GM10266 (cell line): ENCODE data around the gene DUSP28.

ENCODE experiments used
- DNase-seq: peaks from one replicate; pipeline ENCODE4 v3.0.0; 2012; ENCODE audit errors: extremely low spot score
- TF ChIP-seq, protein P1 (sequence below): IDR thresholded peaks from 2 replicates; pipeline ENCODE4 v1.5.1; 2012; ENCODE audit warnings: mild to moderate bottlenecking, low read depth; ENCODE audit not compliant: control insufficient read depth, insufficient read depth; ENCODE audit errors: missing control alignments

DUSP28 gene

DNA sequence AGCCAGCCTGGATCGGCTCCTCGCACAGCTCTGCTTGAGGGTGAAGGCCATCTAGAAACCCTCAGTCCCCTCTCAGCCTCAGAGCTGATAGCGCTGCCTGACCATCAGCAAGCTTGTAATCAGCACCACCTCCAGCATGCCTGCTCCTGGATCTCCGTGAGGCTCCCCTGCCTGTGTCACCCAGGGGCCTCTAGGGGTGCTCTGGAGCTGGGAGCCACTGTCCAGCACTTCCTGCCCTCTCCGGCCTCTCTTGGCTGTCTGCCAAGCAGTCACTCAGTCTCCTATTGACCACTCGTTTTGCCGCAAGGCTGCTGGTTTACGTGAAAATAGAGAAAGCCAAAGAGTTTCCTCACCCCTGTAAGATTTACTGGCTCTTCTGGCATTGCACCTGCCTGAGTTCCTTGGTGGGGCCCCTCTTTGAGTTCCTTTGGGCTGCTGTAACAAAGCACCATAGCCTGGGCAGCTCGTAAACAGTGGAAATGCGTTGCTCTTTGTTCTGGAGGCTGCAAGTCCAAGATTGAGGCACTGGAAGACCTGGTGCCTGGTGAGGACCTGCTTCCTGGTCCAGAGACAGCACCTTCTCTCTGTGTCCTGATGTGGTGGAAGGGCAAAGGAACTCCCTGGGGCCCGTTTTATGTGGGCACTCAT, 44.3 kb downstream of the DUSP28 start:
- TF ChIP-seq, protein P1, sequence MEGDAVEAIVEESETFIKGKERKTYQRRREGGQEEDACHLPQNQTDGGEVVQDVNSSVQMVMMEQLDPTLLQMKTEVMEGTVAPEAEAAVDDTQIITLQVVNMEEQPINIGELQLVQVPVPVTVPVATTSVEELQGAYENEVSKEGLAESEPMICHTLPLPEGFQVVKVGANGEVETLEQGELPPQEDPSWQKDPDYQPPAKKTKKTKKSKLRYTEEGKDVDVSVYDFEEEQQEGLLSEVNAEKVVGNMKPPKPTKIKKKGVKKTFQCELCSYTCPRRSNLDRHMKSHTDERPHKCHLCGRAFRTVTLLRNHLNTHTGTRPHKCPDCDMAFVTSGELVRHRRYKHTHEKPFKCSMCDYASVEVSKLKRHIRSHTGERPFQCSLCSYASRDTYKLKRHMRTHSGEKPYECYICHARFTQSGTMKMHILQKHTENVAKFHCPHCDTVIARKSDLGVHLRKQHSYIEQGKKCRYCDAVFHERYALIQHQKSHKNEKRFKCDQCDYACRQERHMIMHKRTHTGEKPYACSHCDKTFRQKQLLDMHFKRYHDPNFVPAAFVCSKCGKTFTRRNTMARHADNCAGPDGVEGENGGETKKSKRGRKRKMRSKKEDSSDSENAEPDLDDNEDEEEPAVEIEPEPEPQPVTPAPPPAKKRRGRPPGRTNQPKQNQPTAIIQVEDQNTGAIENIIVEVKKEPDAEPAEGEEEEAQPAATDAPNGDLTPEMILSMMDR: peak; percentile 32
- DNase-seq: peak; percentile 51

DNA sequence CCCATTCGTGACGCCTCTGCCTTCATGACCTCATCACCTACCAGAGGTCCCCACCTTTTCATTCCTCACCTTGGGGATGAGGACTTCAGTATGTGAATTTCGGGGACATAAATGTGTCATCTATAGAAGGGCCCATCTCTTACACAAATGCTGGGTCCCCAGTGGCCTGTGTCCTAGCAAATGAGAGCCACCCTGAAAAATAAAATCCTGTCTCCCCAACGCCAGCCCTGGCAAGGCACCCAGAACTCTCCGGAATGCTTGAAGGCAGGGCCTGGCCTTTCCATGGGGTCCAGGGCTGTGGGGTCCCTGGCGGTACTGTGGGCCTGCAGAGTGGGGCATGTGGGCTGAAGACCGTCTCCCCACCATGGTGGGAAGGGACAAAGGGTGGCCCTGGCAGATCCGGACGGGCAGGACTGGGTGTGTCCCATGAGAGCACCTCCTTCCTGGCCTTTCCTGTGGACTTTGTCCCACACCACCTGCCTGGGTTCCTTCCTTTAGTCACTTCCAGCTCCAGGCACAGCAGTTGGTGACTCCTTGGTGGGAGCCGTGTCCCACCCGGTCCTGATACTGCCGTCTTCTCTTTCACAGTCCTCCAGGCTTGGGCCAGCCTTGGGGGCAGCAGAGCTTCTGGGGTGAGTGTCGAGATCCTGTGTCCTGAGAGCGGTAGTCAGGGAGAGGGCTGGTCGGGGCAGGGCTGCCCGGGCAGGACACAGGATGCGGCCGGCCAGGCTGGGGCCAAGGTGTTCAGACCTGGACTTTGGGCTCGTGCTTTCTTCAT, 45.0 kb downstream of the DUSP28 start:
- TF ChIP-seq, protein P1: no peak

DNA sequence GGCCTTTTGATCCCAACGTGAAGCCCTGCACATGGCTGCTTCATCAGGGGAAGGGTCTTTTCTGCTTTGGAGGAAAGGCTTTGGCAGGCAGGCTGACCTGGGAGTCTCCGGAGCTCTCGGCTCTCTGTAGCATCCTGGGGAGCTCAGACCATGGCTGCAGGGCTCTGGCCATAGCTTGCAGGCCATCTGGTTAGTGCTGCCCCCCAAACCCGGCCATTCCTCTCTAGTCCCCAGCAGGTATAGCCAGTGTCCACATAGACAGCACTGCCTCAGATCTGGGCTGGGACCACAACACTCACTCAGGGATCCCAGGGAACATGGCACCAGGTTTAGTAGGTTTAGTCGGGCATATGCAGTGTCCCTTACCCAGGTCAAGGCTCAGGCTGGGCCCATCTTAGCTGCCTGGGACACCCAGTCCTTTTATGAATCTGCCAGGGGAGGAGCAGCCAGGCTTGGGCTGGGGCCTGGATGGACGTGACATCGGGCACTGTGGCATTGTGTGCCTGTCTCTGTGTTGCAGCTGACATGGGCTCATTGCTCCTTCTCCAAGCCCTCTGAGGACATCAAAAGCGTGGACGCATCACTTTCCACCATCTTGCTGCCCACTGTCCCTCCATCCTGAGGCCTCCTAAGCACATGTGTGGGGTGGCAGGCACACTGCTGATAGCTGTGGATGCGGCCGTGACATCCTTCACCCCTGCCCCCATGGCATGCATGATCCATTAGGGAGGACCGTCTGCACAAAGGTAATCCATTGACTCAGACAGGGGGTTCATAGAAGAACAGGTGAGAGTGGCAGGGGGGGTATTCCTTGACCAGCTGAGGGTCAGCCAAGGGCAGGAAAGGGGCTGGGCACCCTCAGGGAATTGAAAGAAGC, 45.9 kb downstream of the DUSP28 start:
- no peak for DNase-seq
- TF ChIP-seq, protein P1: no peak

More for the DNA sequence above, 45.0 kb downstream of the DUSP28 start:
- peak; percentile 25 for DNase-seq

DNA sequence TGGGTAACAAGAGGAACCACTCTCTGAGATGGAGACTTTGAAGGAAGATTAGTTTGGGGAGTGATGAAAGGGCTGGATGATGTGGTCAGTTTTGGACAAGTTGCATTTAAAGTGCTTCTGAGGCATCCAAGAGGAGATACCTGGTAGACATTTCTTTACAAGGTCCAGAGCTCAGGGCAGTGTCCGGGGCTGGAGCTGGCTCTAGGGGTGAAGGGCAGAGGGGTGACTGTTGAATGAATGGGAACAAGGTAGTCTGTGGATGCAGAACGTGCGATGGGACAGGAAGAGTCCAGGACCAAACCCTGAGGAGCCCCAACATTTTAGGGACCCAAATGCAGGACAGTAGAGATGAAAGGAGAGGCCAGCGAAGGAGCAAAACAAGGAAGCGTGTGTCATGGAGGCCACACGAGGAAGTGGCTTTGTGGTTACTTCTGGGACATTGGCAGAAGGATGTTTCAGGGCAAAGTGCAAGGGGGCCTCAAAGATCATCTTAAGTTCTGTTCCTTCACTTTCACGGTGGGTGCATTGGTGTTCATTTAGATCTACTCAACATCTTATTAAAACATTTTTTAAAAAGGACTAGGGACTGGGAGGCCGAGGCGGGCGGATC, 51.5 kb downstream of the DUSP28 start:
- TF ChIP-seq, protein P1: no peak
- DNase-seq: no peak
